Activated CD8-positive, alpha-beta T cell treated with anti-CD3 and anti-CD28 coated beads for 36 hours (primary cell): Measurements from ENCODE around the gene LRCH2. TPM values are rescaled to one million over a fixed set of nuclear protein-coding genes. Genes with fewer than 3 reads are reported as not detected.
"Not testable (repeated sequence)": the region's sequence is repeated elsewhere in the genome, so short reads cannot be mapped to it uniquely, and the experiment has no call there.

Experiments
- ATAC-seq: fragments of 200-7000 bp; cut with Tn5 transposase; one replicate; pipeline ENCODE4 v1.10.0; 2021; ENCODE audit warnings: mild to moderate bottlenecking, moderate library complexity
- CTCF ChIA-PET: fragments of 350-600 bp; sonication (Branson Sonifier 250); formaldehyde crosslinking; loops from one replicate; lab custom pipeline; 2021; ENCODE audit warnings: antibody characterized with exemption; lab: Charles Lee
- POLR2A ChIA-PET: fragments of 350-600 bp; sonication (Branson Sonifier 250); formaldehyde crosslinking; loops from one replicate; lab custom pipeline; 2021; ENCODE audit warnings: antibody characterized with exemption; lab: Charles Lee
- DNase-seq: peaks from one replicate; pipeline ENCODE4 v3.0.0-alpha.2; 2020
- H3K27ac Mint-ChIP-seq: one replicate; pipeline ENCODE4 v1.8.0; 2021; ENCODE audit warnings: mild to moderate bottlenecking, mixed read lengths
- H3K27me3 Mint-ChIP-seq: one replicate; pipeline ENCODE4 v1.8.0; 2021; ENCODE audit warnings: mixed read lengths
- H3K36me3 Mint-ChIP-seq: one replicate; pipeline ENCODE4 v1.8.0; 2021; ENCODE audit warnings: low read depth, mixed read lengths
- H3K4me1 Mint-ChIP-seq: one replicate; pipeline ENCODE4 v1.8.0; 2021; ENCODE audit warnings: low read depth, mixed read lengths
- H3K4me3 Mint-ChIP-seq: one replicate; pipeline ENCODE4 v1.8.0; 2021; ENCODE audit warnings: mild to moderate bottlenecking, moderate library complexity, mixed read lengths
- H3K9me3 Mint-ChIP-seq: one replicate; pipeline ENCODE4 v1.8.0; 2021; ENCODE audit warnings: mixed read lengths
- CTCF ChIP-seq: fragments of 200-600 bp; IDR thresholded peaks from one replicate; pipeline ENCODE4 v1.8.0; 2022; ENCODE audit warnings: antibody characterized with exemption, mild to moderate bottlenecking
- intact Hi-C: fragments of 100-400 bp; cut with micrococcal nuclease; formaldehyde crosslinking; loops from one replicate; pipeline ENCODE4 v1.10.0; 2022
- total RNA-seq, 2 experiments: library from RNA; stranded (reverse); gene quantifications; one replicate each; pipeline ENCODE4 v1.2.3, GENCODE V29; 2021

Gene LRCH2
- total RNA-seq, 2 experiments from 2014 or later: not detected

GRCh38 chrX:115214151-115214550, 19.7 kb downstream of the LRCH2 start:
- ChIA-PET POLR2A (no interaction called here), CTCF (interaction anchor here (1.2 kb wide), 1 partner anchor 8 kb away, joined by 4 read pairs; no protein-coding TSS in a partner anchor)
- Mint-ChIP-seq H3K27ac (no peak overlapping the region), H3K4me1 (no peaks in the 10 kb centered on the region), H3K9me3 (no peaks in the 10 kb centered on the region), H3K36me3 (no peaks in the 10 kb centered on the region), H3K27me3 (no peaks in the 10 kb centered on the region), H3K4me3 (no peak overlapping the region)
- DNase-seq (no peak), ATAC-seq (no peak)
- intact Hi-C loops: no loop called here
- no peak for TF ChIP-seq CTCF

- POLR2A ChIA-PET, intact Hi-C loops, H3K9me3 Mint-ChIP-seq, ATAC-seq, H3K27me3 Mint-ChIP-seq, CTCF ChIA-PET, DNase-seq, H3K4me1 Mint-ChIP-seq, H3K36me3 Mint-ChIP-seq, H3K4me3 Mint-ChIP-seq, H3K27ac Mint-ChIP-seq: not testable (repeated sequence)
Observed at GRCh38 chrX:115209547-115209946, 24.3 kb downstream of the LRCH2 start.

GRCh38 chrX:115204040-115204439, 29.9 kb downstream of the LRCH2 start:
- TF ChIP-seq CTCF: no peak
- ATAC-seq (no peak), DNase-seq (no peak)
- Mint-ChIP-seq H3K27ac (no peak overlapping the region), H3K27me3 (no peaks in the 10 kb centered on the region), H3K4me1 (no peaks in the 10 kb centered on the region), H3K36me3 (no peaks in the 10 kb centered on the region), H3K9me3 (peaks cover 3% of the 10 kb centered on the region), H3K4me3 (no peak overlapping the region)
- intact Hi-C loops: no loop called here
- ChIA-PET POLR2A (no interaction called here), CTCF (no interaction called here)

- ChIA-PET POLR2A (no interaction called here), CTCF (no interaction called here)
- Mint-ChIP-seq H3K36me3 (no peaks in the 10 kb centered on the region), H3K27ac (no peak overlapping the region), H3K4me1 (no peaks in the 10 kb centered on the region), H3K4me3 (no peak overlapping the region), H3K27me3 (no peaks in the 10 kb centered on the region), H3K9me3 (no peaks in the 10 kb centered on the region)
- ATAC-seq (no peak), DNase-seq (no peak)
- TF ChIP-seq CTCF: no peak
- intact Hi-C loops: no loop called here
Observed at GRCh38 chrX:115192244-115192700, 41.6 kb downstream of the LRCH2 start.

- POLR2A ChIA-PET: no interaction called here
- ATAC-seq (no peak), DNase-seq (no peak)
- H3K36me3 Mint-ChIP-seq: no peaks in the 10 kb centered on the region
- no peaks in the 10 kb centered on the region for H3K4me1 Mint-ChIP-seq
- H3K9me3 Mint-ChIP-seq: no peaks in the 10 kb centered on the region
- no peak overlapping the region for H3K27ac Mint-ChIP-seq
- intact Hi-C loops: no loop called here
- H3K27me3 Mint-ChIP-seq: no peaks in the 10 kb centered on the region
- TF ChIP-seq CTCF: no peak
- CTCF ChIA-PET: no interaction called here
- H3K4me3 Mint-ChIP-seq: no peak overlapping the region
Observed at GRCh38 chrX:115191490-115192243, 42.2 kb downstream of the LRCH2 start.
